Measurements from ENCODE around the gene KRTAP20-2.

The KRTAP20-2 gene

GRCh38 chr21:30600787-30601186 is 34.2 kb upstream of the KRTAP20-2 start, which contains the start of gene KRTAP22-1:
KRTAP22-1 (plus strand) TSS chr21:30601087.
- H3K79me1 ChIP-seq (replicated peaks; ENCODE audit: low read length, poor library complexity, severe bottlenecking): no peaks in the 10 kb centered on the region
- WGBS: no CpG with 5 or more reads among the region's 1 CpG
- no peak within 1 kb of the TSS for H3K18ac ChIP-seq (ENCODE audit: low read depth in 1 of 2, low read length in 2 of 2)

DNA sequence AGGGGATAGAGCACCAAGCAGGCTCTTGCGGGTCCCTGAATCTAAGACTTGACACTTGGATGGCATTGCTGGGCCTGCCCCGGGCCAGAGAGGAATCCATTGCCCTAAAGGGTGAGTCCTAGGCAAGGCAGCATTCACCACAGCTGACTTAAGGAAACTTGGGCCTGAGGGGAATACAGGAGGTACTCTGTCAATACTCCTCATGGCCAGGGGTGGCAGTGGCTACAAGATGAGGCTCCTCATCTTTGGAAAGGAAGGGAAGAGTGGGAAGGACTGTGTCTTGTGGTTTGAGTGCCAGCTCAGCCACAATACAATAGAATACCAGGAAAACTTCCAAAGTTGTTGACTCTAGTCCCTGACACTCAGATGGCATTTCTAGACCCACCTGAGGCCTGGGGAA is 29.0 kb upstream of the KRTAP20-2 start:
- no peaks in the 10 kb centered on the region for H3K79me1 ChIP-seq (replicated peaks; ENCODE audit: low read length, poor library complexity, severe bottlenecking)
- DNase-seq: no peak
- no peak overlapping the region for H3K4me2 ChIP-seq (ENCODE audit: low read length, poor library complexity, severe bottlenecking)
- H3K4me3 ChIP-seq (ENCODE audit: insufficient read depth in 1 of 2, low read depth in 1 of 2, low read length in 2 of 2): no peak overlapping the region
- H3K9ac ChIP-seq (ENCODE audit: low read length): no peak overlapping the region
- H2AFZ ChIP-seq (ENCODE audit: low read depth, low read length): no peak overlapping the region
- no peak overlapping the region for H4K91ac ChIP-seq (ENCODE audit: low read length)
- H3K23ac ChIP-seq (ENCODE audit: low read length in 2 of 2): no peak overlapping the region
- no peak overlapping the region for H2BK15ac ChIP-seq (ENCODE audit: low read depth, poor library complexity, severe bottlenecking)
- H3K4ac ChIP-seq (ENCODE audit: low read depth in 1 of 2, low read length in 2 of 2): no peak overlapping the region
- no peaks in the 10 kb centered on the region for H3K27me3 ChIP-seq (ENCODE audit: control insufficient read depth in 1 of 2, insufficient read depth in 1 of 2, low read length in 2 of 2)
- H3K4me1 ChIP-seq (ENCODE audit: control insufficient read depth, insufficient read depth, low read depth, low read length): no peaks in the 10 kb centered on the region
- no peak overlapping the region for H2AK5ac ChIP-seq (ENCODE audit: low read length, severe bottlenecking)
- 49% methylated on average over 2 of the region's 2 CpGs for WGBS
- no peaks in the 10 kb centered on the region for H3K36me3 ChIP-seq (ENCODE audit: control insufficient read depth in 1 of 2, insufficient read depth in 2 of 2, low read depth in 1 of 2, low read length in 2 of 2)
- H3K9me3 ChIP-seq (ENCODE audit: control insufficient read depth, low read length): peaks cover 8% of the 10 kb centered on the region
- no peak overlapping the region for H3K18ac ChIP-seq (ENCODE audit: low read depth in 1 of 2, low read length in 2 of 2)
- H2BK12ac ChIP-seq (ENCODE audit: low read length in 2 of 2): no peak overlapping the region
- H3K14ac ChIP-seq (ENCODE audit: low read length in 2 of 2): no peak overlapping the region
- H3K27ac ChIP-seq (ENCODE audit: low read length, poor library complexity, severe bottlenecking): no peak overlapping the region
- no peak overlapping the region for H2BK120ac ChIP-seq (ENCODE audit: low read depth, low read length)
- H2BK5ac ChIP-seq (ENCODE audit: low read depth, low read length, poor library complexity, severe bottlenecking): no peak overlapping the region
- no peak overlapping the region for H4K8ac ChIP-seq (ENCODE audit: low read length)

More at GRCh38 chr21:30600787-30601186, 34.2 kb upstream of the KRTAP20-2 start, which contains the start of gene KRTAP22-1:
- no peak within 1 kb of the TSS for H3K9ac ChIP-seq (ENCODE audit: low read length)
- H3K4me3 ChIP-seq (ENCODE audit: insufficient read depth in 1 of 2, low read depth in 1 of 2, low read length in 2 of 2): no peak within 1 kb of the TSS
- no peaks in the 10 kb centered on the region for H3K4me1 ChIP-seq (ENCODE audit: control insufficient read depth, insufficient read depth, low read depth, low read length)
- H2AFZ ChIP-seq (ENCODE audit: low read depth, low read length): no peak within 1 kb of the TSS
- H3K9me3 ChIP-seq (ENCODE audit: control insufficient read depth, low read length): peaks cover 5% of the 10 kb centered on the region
- no peak within 1 kb of the TSS for H3K23ac ChIP-seq (ENCODE audit: low read length in 2 of 2)
- H3K14ac ChIP-seq (ENCODE audit: low read length in 2 of 2): no peak within 1 kb of the TSS
- H2BK120ac ChIP-seq (ENCODE audit: low read depth, low read length): no peak within 1 kb of the TSS
- H2AK5ac ChIP-seq (ENCODE audit: low read length, severe bottlenecking): no peak within 1 kb of the TSS
- no peak within 1 kb of the TSS for H3K4ac ChIP-seq (ENCODE audit: low read depth in 1 of 2, low read length in 2 of 2)
- no peak within 1 kb of the TSS for H2BK5ac ChIP-seq (ENCODE audit: low read depth, low read length, poor library complexity, severe bottlenecking)
- H2BK12ac ChIP-seq (ENCODE audit: low read length in 2 of 2): no peak within 1 kb of the TSS
- H3K4me2 ChIP-seq (ENCODE audit: low read length, poor library complexity, severe bottlenecking): no peak within 1 kb of the TSS
- DNase-seq: no peak
- H2BK15ac ChIP-seq (ENCODE audit: low read depth, poor library complexity, severe bottlenecking): no peak within 1 kb of the TSS
- H4K91ac ChIP-seq (ENCODE audit: low read length): no peak within 1 kb of the TSS
- H3K27me3 ChIP-seq (ENCODE audit: control insufficient read depth in 1 of 2, insufficient read depth in 1 of 2, low read length in 2 of 2): no peaks in the 10 kb centered on the region
- H3K36me3 ChIP-seq (ENCODE audit: control insufficient read depth in 1 of 2, insufficient read depth in 2 of 2, low read depth in 1 of 2, low read length in 2 of 2): no peaks in the 10 kb centered on the region
- no peak within 1 kb of the TSS for H3K27ac ChIP-seq (ENCODE audit: low read length, poor library complexity, severe bottlenecking)
- H4K8ac ChIP-seq (ENCODE audit: low read length): no peak within 1 kb of the TSS

- H2BK120ac ChIP-seq (ENCODE audit: low read depth, low read length): no peak overlapping the region
- no peak overlapping the region for H3K27ac ChIP-seq (ENCODE audit: low read length, poor library complexity, severe bottlenecking)
- no peaks in the 10 kb centered on the region for H3K36me3 ChIP-seq (ENCODE audit: control insufficient read depth in 1 of 2, insufficient read depth in 2 of 2, low read depth in 1 of 2, low read length in 2 of 2)
- no peak overlapping the region for H3K4me3 ChIP-seq (ENCODE audit: insufficient read depth in 1 of 2, low read depth in 1 of 2, low read length in 2 of 2)
- no peak overlapping the region for H3K9ac ChIP-seq (ENCODE audit: low read length)
- no peak overlapping the region for H4K91ac ChIP-seq (ENCODE audit: low read length)
- no peaks in the 10 kb centered on the region for H3K79me1 ChIP-seq (replicated peaks; ENCODE audit: low read length, poor library complexity, severe bottlenecking)
- 62% methylated on average over 1 of the region's 2 CpGs for WGBS
- H3K18ac ChIP-seq (ENCODE audit: low read depth in 1 of 2, low read length in 2 of 2): no peak overlapping the region
- no peak overlapping the region for H2AK5ac ChIP-seq (ENCODE audit: low read length, severe bottlenecking)
- no peak overlapping the region for H2AFZ ChIP-seq (ENCODE audit: low read depth, low read length)
- no peak overlapping the region for H2BK15ac ChIP-seq (ENCODE audit: low read depth, poor library complexity, severe bottlenecking)
- no peak overlapping the region for H3K23ac ChIP-seq (ENCODE audit: low read length in 2 of 2)
- no peak overlapping the region for H4K8ac ChIP-seq (ENCODE audit: low read length)
- no peaks in the 10 kb centered on the region for H3K4me1 ChIP-seq (ENCODE audit: control insufficient read depth, insufficient read depth, low read depth, low read length)
- H3K27me3 ChIP-seq (ENCODE audit: control insufficient read depth in 1 of 2, insufficient read depth in 1 of 2, low read length in 2 of 2): no peaks in the 10 kb centered on the region
- no peak overlapping the region for H2BK12ac ChIP-seq (ENCODE audit: low read length in 2 of 2)
- peaks cover 10% of the 10 kb centered on the region for H3K9me3 ChIP-seq (ENCODE audit: control insufficient read depth, low read length)
- no peak overlapping the region for H2BK5ac ChIP-seq (ENCODE audit: low read depth, low read length, poor library complexity, severe bottlenecking)
- H3K14ac ChIP-seq (ENCODE audit: low read length in 2 of 2): no peak overlapping the region
- no peak overlapping the region for H3K4ac ChIP-seq (ENCODE audit: low read depth in 1 of 2, low read length in 2 of 2)
- no peak for DNase-seq
- no peak overlapping the region for H3K4me2 ChIP-seq (ENCODE audit: low read length, poor library complexity, severe bottlenecking)
Measured at GRCh38 chr21:30612132-30612531, 22.9 kb upstream of the KRTAP20-2 start.

- Histone ChIP-seq H2BK5ac (ENCODE audit: low read depth, low read length, poor library complexity, severe bottlenecking) (no peak within 1 kb of the TSS), H3K4me3 (ENCODE audit: insufficient read depth in 1 of 2, low read depth in 1 of 2, low read length in 2 of 2) (no peak within 1 kb of the TSS), H3K4me1 (ENCODE audit: control insufficient read depth, insufficient read depth, low read depth, low read length) (no peaks in the 10 kb centered on the region), H2BK120ac (ENCODE audit: low read depth, low read length) (no peak within 1 kb of the TSS), H3K27ac (ENCODE audit: low read length, poor library complexity, severe bottlenecking) (no peak within 1 kb of the TSS), H3K4ac (ENCODE audit: low read depth in 1 of 2, low read length in 2 of 2) (no peak within 1 kb of the TSS), H3K9me3 (ENCODE audit: control insufficient read depth, low read length) (peaks cover 10% of the 10 kb centered on the region), H2AFZ (ENCODE audit: low read depth, low read length) (no peak within 1 kb of the TSS), H3K27me3 (ENCODE audit: control insufficient read depth in 1 of 2, insufficient read depth in 1 of 2, low read length in 2 of 2) (no peaks in the 10 kb centered on the region), H2AK5ac (ENCODE audit: low read length, severe bottlenecking) (no peak within 1 kb of the TSS), H4K91ac (ENCODE audit: low read length) (no peak within 1 kb of the TSS), H2BK15ac (ENCODE audit: low read depth, poor library complexity, severe bottlenecking) (no peak within 1 kb of the TSS), H3K4me2 (ENCODE audit: low read length, poor library complexity, severe bottlenecking) (no peak within 1 kb of the TSS), H3K79me1 (replicated peaks; ENCODE audit: low read length, poor library complexity, severe bottlenecking) (no peaks in the 10 kb centered on the region), H2BK12ac (ENCODE audit: low read length in 2 of 2) (no peak within 1 kb of the TSS), H3K23ac (ENCODE audit: low read length in 2 of 2) (no peak within 1 kb of the TSS), H3K36me3 (ENCODE audit: control insufficient read depth in 1 of 2, insufficient read depth in 2 of 2, low read depth in 1 of 2, low read length in 2 of 2) (no peaks in the 10 kb centered on the region), H3K14ac (ENCODE audit: low read length in 2 of 2) (no peak within 1 kb of the TSS), H3K9ac (ENCODE audit: low read length) (no peak within 1 kb of the TSS), H4K8ac (ENCODE audit: low read length) (no peak within 1 kb of the TSS), H3K18ac (ENCODE audit: low read depth in 1 of 2, low read length in 2 of 2) (no peak within 1 kb of the TSS)
- no peak for DNase-seq
- WGBS: 68% methylated on average over 2 of the region's 2 CpGs
Measured at GRCh38 chr21:30613836-30614235, 21.2 kb upstream of the KRTAP20-2 start, which contains the start of gene KRTAP6-1. KRTAP6-1 (minus strand) TSS chr21:30613930; CDS start chr21:30613904, 26 bp downstream.

Data from mesenchymal stem cell (in vitro differentiated cells and primary cell).